ENCODE results near the gene POM121L2.

Gene POM121L2

DNA sequence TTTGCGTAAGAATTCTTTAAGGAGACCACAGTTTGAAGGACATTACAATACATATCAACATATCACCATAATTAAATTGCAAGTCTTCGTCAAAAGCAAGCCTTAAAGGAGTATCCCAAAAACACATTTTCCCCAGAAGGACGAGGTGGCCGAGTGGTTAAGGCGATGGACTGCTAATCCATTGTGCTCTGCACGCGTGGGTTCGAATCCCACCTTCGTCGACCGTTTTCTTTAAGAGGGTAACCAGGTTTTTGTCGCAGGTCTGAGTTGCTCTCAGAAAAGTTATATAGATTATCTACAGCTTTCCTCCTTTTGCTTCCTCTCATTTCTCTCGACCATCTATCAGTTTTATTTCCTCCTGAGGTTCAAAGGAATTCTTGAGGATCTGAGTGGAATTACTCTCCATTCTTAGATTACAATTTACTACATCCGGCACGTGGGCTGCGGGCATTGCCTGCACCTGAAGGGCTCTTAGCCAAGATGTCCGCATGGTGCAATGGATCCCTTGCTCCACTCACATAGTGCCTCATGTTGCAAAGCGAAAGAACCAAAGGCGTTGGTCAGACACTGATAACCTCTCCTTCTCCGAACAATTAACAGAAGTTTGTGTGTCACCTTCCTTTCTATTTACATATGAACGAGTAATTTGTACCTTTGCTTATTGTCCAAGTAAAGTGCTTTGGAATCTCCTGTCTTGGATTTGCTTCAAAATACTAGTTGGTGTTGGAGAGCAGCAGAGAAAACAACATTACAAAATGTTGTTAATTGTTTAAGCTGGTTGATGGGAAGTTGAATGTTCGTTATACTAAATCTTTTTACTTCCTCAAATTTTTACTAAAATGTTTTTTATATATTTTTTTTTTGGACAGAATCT is 14.0 kb downstream of the POM121L2 start:
- Histone ChIP-seq H3K36me3 (no peaks in the 10 kb centered on the region), H3K9me3 (ENCODE audit: severe bottlenecking) (peaks cover 60% of the 10 kb centered on the region), H3K27me3 (ENCODE audit: insufficient read depth, low read depth, severe bottlenecking) (peaks cover 99% of the 10 kb centered on the region), H3K4me3 (ENCODE audit: low read depth, low read length) (no peak overlapping the region), H3K27ac (no peak overlapping the region)
- TF ChIP-seq, protein P1, sequence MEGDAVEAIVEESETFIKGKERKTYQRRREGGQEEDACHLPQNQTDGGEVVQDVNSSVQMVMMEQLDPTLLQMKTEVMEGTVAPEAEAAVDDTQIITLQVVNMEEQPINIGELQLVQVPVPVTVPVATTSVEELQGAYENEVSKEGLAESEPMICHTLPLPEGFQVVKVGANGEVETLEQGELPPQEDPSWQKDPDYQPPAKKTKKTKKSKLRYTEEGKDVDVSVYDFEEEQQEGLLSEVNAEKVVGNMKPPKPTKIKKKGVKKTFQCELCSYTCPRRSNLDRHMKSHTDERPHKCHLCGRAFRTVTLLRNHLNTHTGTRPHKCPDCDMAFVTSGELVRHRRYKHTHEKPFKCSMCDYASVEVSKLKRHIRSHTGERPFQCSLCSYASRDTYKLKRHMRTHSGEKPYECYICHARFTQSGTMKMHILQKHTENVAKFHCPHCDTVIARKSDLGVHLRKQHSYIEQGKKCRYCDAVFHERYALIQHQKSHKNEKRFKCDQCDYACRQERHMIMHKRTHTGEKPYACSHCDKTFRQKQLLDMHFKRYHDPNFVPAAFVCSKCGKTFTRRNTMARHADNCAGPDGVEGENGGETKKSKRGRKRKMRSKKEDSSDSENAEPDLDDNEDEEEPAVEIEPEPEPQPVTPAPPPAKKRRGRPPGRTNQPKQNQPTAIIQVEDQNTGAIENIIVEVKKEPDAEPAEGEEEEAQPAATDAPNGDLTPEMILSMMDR (IDR thresholded peaks at IDR 0.05; ENCODE audit: low read depth, low read length) = no peak
- no peak for DNase-seq

DNA sequence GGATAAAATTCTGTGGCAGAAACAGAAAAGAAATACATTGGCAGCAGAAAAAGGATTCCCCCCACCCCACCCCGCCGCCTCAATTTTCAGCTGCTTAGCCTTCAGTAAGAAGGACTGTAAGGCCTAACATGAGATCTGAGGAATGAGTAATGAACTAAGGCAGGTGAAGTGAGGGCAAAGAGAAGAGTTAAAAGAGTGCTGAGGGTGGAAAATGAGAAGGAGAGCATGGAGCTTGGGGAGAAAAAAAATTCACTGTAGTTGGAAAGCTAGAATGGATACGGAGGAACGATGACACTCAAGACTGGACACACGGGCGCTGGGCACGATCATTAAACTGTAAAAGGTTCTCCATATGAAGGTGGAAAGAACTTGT is 14.6 kb downstream of the POM121L2 start:
- Histone ChIP-seq H3K4me3 (ENCODE audit: low read depth, low read length) (no peak overlapping the region), H3K27me3 (ENCODE audit: insufficient read depth, low read depth, severe bottlenecking) (peaks cover 99% of the 10 kb centered on the region), H3K36me3 (no peaks in the 10 kb centered on the region), H3K27ac (no peak overlapping the region), H3K9me3 (ENCODE audit: severe bottlenecking) (peaks cover 62% of the 10 kb centered on the region)
- no peak for DNase-seq
- TF ChIP-seq, protein P1 (IDR thresholded peaks at IDR 0.05; ENCODE audit: low read depth, low read length) = no peak

DNA sequence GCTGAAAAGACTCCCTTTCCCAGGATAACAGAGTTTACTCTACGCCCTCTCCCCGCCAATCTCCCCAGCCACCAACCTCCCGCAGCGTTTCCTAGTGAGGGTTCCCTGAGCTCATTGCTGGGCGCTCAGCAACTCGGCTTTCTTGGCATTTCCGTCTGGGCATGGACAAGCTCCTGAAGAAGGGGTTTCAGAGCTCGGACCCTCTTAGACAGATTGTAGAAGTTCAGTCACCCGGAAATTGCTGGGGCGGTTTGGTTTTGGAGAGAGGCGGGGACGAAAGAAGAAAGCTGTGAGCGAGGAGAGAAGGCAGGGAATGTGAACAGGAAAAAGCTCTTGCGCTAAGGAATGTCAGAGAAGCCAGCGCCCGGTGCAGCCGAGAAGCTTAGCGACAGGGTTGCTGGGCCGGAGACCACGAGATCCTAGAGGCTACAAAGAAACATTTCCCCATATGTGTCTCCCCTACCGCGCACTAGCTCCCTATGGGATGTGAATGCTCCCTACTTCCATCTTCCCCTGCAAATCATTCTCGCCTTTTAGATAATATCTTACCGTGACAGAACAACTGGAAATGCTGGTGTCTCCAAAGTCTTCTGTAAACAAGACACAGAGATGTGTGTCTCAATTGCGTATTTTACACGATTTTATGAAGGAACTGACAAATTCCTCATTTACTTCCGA is 15.8 kb downstream of the POM121L2 start:
- no peak overlapping the region for H3K27ac ChIP-seq
- TF ChIP-seq, protein P1 (IDR thresholded peaks at IDR 0.05; ENCODE audit: low read depth, low read length) = no peak
- H3K9me3 ChIP-seq (ENCODE audit: severe bottlenecking) = peaks cover 57% of the 10 kb centered on the region
- H3K27me3 ChIP-seq (ENCODE audit: insufficient read depth, low read depth, severe bottlenecking) = peaks cover 99% of the 10 kb centered on the region
- no peak for DNase-seq
- no peak overlapping the region for H3K4me3 ChIP-seq (ENCODE audit: low read depth, low read length)
- H3K36me3 ChIP-seq = no peaks in the 10 kb centered on the region

DNA sequence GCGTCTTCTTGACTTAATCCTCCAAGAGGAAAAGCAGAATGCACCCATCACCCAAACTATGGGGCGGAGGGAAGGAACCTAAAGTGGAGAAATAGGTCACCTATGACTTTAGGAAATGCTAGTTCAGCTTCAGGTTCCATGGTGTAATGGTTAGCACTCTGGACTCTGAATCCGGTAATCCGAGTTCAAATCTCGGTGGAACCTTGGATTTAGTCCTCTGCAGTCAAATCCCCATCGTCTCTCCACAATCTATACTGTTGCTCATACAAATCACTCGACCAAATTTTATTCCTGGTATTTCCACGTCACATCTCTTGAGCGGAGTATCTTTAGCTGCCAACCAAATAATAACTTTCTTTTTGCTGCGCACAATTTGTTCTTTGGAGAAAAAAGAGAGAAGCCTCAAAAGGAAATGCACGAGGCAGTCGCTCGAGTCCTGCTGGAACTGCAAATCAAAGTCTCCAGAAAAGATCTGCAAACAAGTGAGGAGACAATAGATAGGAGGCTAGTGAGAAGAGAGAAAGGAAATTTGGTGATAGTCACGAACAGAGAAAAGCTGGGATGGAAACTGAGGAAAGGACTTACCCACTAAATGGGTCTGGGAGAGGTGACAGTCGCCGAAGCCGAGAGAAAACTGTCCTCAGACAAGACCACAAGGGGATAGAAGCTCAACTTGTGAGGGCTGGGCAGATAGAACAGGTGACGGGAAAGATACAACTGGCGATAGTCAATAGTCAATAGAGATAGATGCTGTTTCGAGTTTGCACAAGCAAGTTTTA is 16.6 kb downstream of the POM121L2 start:
- H3K27ac ChIP-seq = no peak overlapping the region
- no peak for DNase-seq
- H3K4me3 ChIP-seq (ENCODE audit: low read depth, low read length) = no peak overlapping the region

DNA sequence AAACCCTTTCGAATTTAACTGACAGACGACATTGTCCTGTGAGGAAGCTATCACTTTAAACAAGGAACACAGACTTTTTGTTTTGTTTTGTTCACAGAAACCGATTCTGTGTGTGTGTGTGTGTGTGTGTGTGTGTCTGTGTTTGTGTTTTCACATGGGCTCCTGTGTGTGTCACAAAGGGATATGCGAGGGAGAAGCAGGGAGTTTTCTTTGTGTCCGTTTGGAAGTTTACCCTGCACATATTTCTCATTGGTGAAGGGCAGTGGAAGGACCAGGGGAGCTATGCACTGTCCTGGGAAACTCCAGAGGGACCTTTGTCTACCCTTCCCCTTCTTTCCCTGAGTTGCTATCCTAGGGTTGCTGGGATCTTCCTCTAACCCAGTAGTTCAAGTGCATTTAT is 17.7 kb downstream of the POM121L2 start:
- no peak for DNase-seq

More for the DNA sequence above, 16.6 kb downstream of the POM121L2 start:
- TF ChIP-seq, protein P1 (IDR thresholded peaks at IDR 0.05; ENCODE audit: low read depth, low read length) = no peak
- Histone ChIP-seq H3K36me3 (no peaks in the 10 kb centered on the region), H3K27me3 (ENCODE audit: insufficient read depth, low read depth, severe bottlenecking) (peaks cover 99% of the 10 kb centered on the region), H3K9me3 (ENCODE audit: severe bottlenecking) (peaks cover 63% of the 10 kb centered on the region)

More for the DNA sequence above, 17.7 kb downstream of the POM121L2 start:
- H3K36me3 ChIP-seq = no peaks in the 10 kb centered on the region
- peaks cover 66% of the 10 kb centered on the region for H3K9me3 ChIP-seq (ENCODE audit: severe bottlenecking)
- TF ChIP-seq, protein P1 (IDR thresholded peaks at IDR 0.05; ENCODE audit: low read depth, low read length) = no peak
- H3K27me3 ChIP-seq (ENCODE audit: insufficient read depth, low read depth, severe bottlenecking) = peaks cover 99% of the 10 kb centered on the region
- H3K27ac ChIP-seq = no peak overlapping the region
- no peak overlapping the region for H3K4me3 ChIP-seq (ENCODE audit: low read depth, low read length)
